ENCODE results near the gene ADAMTS10. TPM values are rescaled to one million over a fixed set of nuclear protein-coding genes. Genes with fewer than 3 reads are reported as not detected.

The ADAMTS10 gene
- total and polyA plus RNA-seq, 10 of the 15 experiments (the other 5 are each of a cell fraction or from before 2014, with no cell fraction given), result 0.01 to 2.5 (median 0.42) TPM; not detected in 3

GRCh38 chr19:8585894-8586750, 24.4 kb downstream of the ADAMTS10 start:
- H3K9me3 ChIP-seq (replicated peaks; ENCODE audit: control insufficient read depth, insufficient read depth, low read length), result no peaks in the 10 kb centered on the region
- RAD21 ChIA-PET (ENCODE audit: unreplicated experiment), result interaction anchor here (1.0 kb wide), 1 partner anchor 233 kb away, joined by 3 read pairs; no protein-coding TSS in a partner anchor
- no peaks in the 10 kb centered on the region for H3K4me1 ChIP-seq (ENCODE audit: control insufficient read depth, insufficient read depth, low read length)
- CTCF ChIA-PET, result interaction anchor here (1.2 to 1.7 kb wide), 2 partner anchors 26 to 108 kb away, joined by 3 read pairs; no protein-coding TSS in a partner anchor
- SMC1A ChIA-PET (ENCODE audit: uncharacterized antibody, unreplicated experiment), result no interaction called here
- 52% methylated on average over 34 of the region's 34 CpGs for WGBS (ENCODE audit: insufficient coverage, insufficient replicate concordance, low lambda C conversion rate, missing lambda C conversion rate)
- POLR2A ChIA-PET, result no interaction called here
- no peak overlapping the region for H3K27ac ChIP-seq (ENCODE audit: control insufficient read depth, insufficient read depth)
- DNase-seq (ENCODE audit: low read depth, low spot score) (no peak), ATAC-seq (peak; percentile 65), FAIRE-seq (no peak)
- H3K9ac ChIP-seq (ENCODE audit: control insufficient read depth, insufficient read depth, low read length), result no peak overlapping the region
- H3K27me3 ChIP-seq (replicated peaks in 1 of 2; ENCODE audit: control insufficient read depth in 2 of 2, insufficient read depth in 2 of 2, low read length in 1 of 2), result no peaks in the 10 kb centered on the region; a peak in 1 of 4 replicates
- no TSS peak for BruUV-seq (replicated peaks)
- H2AFZ ChIP-seq (ENCODE audit: control insufficient read depth, low read depth, low read length), result no peak overlapping the region
- in situ Hi-C loops (cut with MboI), result no loop called here
- no peaks in the 10 kb centered on the region for H3K79me2 ChIP-seq (ENCODE audit: control insufficient read depth, insufficient read depth, low read length)
- intact Hi-C loops (cut with micrococcal nuclease; ENCODE audit: unreplicated experiment), result no loop called here
- H3K4me3 ChIP-seq, result no peak overlapping the region
- no peaks in the 10 kb centered on the region for H3K36me3 ChIP-seq (ENCODE audit: control insufficient read depth in 2 of 2, insufficient read depth in 2 of 2, low read length in 1 of 2)
- H4K20me1 ChIP-seq (ENCODE audit: control insufficient read depth, insufficient read depth), result no peaks in the 10 kb centered on the region
- no peak overlapping the region for H3K4me2 ChIP-seq (ENCODE audit: control insufficient read depth, insufficient read depth)
- TF ChIP-seq, protein P1, sequence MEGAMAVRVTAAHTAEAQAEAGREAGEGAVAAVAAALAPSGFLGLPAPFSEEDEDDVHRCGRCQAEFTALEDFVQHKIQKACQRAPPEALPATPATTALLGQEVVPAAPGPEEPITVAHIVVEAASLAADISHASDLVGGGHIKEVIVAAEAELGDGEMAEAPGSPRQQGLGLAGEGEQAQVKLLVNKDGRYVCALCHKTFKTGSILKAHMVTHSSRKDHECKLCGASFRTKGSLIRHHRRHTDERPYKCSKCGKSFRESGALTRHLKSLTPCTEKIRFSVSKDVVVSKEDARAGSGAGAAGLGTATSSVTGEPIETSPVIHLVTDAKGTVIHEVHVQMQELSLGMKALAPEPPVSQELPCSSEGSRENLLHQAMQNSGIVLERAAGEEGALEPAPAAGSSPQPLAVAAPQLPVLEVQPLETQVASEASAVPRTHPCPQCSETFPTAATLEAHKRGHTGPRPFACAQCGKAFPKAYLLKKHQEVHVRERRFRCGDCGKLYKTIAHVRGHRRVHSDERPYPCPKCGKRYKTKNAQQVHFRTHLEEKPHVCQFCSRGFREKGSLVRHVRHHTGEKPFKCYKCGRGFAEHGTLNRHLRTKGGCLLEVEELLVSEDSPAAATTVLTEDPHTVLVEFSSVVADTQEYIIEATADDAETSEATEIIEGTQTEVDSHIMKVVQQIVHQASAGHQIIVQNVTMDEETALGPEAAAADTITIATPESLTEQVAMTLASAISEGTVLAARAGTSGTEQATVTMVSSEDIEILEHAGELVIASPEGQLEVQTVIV (IDR thresholded peaks at IDR 0.05; ENCODE audit: borderline replicate concordance, partially characterized antibody), result no peak
- TF ChIP-seq ZNF687 (IDR thresholded peaks at IDR 0.05) (no peak), POLR2AphosphoS2 (IDR thresholded peaks at IDR 0.05; ENCODE audit: low read depth, low read length) (no peak), TCF7 (IDR thresholded peaks at IDR 0.05; ENCODE audit: borderline replicate concordance) (no peak), MTA3 (IDR thresholded peaks at IDR 0.05; ENCODE audit: borderline replicate concordance, low read length) (no peak), EZH2 (IDR thresholded peaks at IDR 0.05; ENCODE audit: borderline replicate concordance, control insufficient read depth, low read depth, low read length) (no peak), NKRF (conservative IDR thresholded peaks at IDR 0.05) (no peak), ZNF217 (IDR thresholded peaks at IDR 0.05) (no peak), ZZZ3 (IDR thresholded peaks at IDR 0.05; ENCODE audit: control insufficient read depth, insufficient read length, low read depth) (no peak), STAT1 (conservative IDR thresholded peaks at IDR 0.05) (no peak), NR2C2 (IDR thresholded peaks at IDR 0.05; ENCODE audit: borderline replicate concordance, control insufficient read depth, insufficient read length, low read depth) (no peak)
- TF ChIP-seq, protein P2, sequence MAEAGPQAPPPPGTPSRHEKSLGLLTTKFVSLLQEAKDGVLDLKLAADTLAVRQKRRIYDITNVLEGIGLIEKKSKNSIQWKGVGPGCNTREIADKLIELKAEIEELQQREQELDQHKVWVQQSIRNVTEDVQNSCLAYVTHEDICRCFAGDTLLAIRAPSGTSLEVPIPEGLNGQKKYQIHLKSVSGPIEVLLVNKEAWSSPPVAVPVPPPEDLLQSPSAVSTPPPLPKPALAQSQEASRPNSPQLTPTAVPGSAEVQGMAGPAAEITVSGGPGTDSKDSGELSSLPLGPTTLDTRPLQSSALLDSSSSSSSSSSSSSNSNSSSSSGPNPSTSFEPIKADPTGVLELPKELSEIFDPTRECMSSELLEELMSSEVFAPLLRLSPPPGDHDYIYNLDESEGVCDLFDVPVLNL (IDR thresholded peaks at IDR 0.05; ENCODE audit: low read depth, low read length), result no peak
